ENCODE measurements around the gene GPX4.

The GPX4 gene

DNA sequence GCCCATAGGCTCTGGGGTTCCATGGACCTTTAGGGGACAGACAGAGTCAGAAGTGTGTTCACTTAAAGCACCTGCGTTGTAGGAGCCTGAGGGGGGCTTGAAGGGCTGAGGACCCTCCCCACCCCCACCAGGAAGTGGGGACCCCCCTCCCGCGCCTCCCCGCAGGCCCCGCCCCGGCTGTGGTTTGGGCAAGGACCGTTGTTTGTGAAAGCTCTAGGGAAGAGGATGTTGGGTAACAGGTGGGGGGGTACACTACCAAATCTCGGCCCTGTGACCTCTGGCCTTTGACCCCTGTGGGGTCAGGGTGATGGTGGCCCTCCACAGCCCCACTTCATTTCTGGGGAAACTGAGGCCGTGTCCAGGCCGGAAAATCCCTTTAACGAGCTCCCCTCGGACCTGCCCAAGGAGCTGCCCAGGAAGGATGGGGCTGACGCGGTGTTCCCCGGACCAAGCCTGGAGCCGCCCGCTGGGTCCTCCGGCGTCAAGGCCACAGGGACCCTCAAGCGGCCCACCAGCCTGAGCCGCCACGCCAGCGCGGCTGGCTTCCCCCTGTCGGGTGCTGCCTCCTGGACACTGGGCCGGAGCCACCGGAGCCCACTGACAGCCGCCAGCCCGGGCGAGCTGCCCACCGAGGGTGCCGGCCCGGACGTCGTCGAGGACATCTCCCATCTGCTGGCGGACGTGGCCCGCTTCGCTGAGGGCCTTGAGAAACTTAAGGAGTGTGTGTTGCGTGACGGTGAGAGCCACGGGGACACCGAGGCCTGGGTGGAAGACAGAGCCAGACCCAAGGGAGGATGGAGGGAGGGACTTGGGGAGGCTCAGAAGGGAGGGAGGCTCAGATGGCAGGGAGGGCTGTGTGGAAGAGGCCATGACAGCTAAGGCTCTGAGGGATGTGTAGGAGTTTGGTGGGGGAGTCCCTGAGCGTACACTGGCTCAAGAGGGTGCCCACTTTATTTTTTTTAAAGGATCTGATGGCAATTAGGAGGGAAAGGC is 35.5 kb upstream of the GPX4 start:
- DNase-seq = peak in 3 of 4 experiments; percentile 24 to 76 (median 67)

- peak in 2 of 4 experiments; percentile 56 to 72 for DNase-seq
Observed at GRCh38 chr19:1069009-1069779, 34.6 kb upstream of the GPX4 start.

GRCh38 chr19:1070576-1070930 is 33.2 kb upstream of the GPX4 start:
- DNase-seq = no peak

DNA sequence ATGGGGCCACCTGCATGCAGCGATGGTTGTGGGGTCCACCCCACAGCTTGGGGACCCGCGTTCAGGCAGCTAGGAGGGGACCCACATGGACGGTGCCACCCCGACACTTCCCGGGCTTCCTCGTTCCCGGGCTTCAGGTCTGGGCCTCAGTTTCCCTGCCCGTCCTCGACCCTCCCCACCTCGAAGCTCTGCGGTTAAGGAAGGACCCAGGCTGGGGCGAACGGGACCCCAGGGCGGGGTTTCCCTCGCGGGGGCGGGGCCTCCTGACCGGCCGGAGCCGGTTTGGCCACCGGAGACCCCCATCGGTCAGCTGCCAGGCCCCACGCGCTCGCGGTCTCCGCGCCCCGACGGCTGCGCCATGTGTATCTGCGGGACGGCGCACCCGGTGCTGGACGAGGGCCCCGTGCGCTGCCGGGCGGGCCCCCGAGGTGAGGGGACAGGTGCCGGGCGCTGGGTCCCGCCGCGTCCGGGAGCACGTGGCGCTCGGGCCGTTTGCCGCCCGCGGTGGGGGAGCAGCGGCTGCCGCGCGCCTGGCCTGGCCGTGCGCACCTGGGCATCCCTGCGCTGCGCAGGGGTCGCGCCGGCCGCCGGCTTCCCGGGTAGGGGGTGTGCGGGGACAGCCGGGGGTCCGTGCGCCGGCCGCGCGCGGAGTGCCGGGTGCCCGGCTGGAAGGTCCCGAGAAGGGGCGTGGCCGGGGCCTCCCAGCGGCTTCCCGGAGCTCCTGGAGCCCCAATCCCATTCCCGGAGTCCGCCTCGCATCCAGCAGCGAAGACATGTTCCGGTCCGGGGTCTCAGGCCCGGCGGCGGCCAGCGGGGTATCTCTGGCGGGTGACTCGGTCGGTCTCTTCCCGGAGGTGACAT is 32.6 kb upstream of the GPX4 start:
- DNase-seq = no peak

DNA sequence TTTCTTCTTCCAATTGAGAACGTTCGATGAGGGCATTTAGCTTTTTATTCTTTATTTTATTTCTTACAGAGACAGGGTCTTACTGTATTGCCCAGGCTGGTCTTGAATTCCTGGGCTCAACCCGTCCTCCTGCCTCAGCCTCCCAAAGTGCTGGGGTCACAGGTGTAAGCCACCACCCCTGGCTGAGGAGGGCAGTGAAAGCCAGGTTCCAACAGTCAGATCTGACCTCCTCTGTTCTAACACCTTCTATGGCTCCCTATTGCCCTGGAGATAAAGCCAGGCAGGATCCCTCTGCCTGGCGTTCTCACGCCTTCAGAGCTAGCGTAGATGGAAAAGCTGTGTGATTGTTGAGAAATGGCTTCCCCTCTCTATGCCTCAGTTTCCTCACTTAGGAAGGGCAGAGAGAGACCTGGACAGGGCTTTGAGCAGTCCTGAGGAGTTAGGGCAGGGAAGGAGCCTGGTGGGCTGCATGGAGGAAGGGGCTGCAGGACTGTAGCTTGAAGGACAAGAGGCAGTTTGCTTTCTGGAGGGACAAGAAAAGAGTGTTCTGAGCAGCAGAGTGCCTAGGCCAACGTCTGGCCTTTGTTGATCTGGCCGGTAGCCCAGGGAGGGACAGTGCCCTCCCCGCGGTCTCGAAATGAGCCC is 31.3 kb upstream of the GPX4 start:
- no peak for DNase-seq

GRCh38 chr19:1073063-1073955 is 30.5 kb upstream of the GPX4 start:
- DNase-seq = no peak

GRCh38 chr19:1073956-1074517 is 29.8 kb upstream of the GPX4 start:
- DNase-seq = no peak

DNA sequence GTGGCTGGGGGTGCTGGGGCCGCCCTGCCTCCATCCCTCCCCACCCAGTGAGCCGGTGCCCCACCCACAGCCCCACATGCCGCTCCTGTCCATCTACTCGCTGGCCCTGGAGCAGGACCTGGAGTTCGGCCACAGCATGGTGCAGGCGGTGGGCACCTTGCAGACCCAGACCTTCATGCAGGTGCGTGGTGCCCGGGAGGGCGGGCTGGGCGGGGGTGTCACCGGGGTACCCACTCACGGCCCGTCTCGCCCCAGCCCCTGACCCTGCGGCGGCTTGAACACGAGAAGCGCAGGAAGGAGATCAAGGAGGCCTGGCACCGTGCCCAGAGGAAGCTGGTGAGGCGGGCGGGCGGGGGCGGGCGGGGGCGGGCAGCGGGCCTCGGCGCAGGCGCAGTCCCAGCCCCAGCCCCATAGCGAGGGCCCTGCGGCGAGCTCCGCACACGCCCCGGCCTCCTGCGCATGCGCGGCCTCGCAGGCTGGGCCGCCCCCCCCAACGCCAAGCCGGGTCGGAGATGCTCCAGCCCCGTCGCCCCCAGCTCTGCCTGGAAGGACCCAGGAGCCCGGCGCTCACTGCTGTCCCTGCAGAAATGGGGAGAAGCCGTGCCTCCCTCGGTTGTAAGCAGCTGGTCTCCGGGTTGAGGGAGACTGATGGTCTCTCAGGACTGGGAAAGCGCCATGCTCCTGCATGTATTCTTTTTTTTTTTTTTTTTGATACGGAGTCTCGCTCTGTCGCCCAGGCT is 29.1 kb upstream of the GPX4 start:
- peak; percentile 79 to 97 (median 89) for DNase-seq

DNA sequence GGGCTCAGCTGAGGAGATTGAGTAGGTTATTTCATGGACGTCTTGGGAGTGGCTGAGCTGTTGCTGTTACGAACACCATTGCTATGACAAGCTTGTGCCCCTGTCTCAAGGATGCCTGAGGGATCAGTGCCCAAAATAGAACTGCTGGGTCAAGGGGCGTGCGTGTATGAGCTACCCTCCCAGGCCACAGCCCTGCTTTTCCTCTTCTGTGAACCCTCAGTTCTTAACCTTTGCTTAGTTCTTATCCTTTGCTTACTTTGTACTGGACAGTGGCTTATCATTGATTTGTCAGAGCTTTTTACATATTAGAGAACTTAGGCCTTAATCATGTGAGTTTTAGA is 27.8 kb upstream of the GPX4 start:
- no peak for DNase-seq

DNA sequence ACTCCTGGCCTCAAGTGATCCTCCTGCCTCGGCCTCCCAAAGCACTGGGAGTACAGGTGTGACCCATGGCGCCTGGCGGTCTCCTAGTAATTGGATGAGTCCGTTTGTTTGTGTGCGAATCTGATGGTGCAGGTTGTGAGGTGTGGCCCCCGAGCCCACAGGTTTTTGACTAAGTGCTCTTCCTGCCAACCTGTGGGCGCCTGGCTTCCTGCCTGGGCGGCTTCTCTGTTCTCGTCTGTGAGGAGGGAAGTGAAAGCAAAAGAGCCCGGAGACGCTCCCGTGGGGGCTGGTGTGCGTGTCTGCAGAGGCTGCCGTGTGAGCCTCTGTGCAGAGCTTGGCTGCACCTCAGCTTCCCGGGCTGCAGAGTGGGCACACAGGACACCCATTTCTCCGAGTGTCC is 26.8 kb upstream of the GPX4 start:
- DNase-seq = peak; percentile 73 to 90 (median 81)

GRCh38 chr19:1079566-1080111 is 24.2 kb upstream of the GPX4 start:
- DNase-seq = no peak

- DNase-seq = no peak
Observed at GRCh38 chr19:1080360-1081161, 23.2 kb upstream of the GPX4 start.

GRCh38 chr19:1081301-1082164 is 22.3 kb upstream of the GPX4 start:
- no peak for DNase-seq

DNA sequence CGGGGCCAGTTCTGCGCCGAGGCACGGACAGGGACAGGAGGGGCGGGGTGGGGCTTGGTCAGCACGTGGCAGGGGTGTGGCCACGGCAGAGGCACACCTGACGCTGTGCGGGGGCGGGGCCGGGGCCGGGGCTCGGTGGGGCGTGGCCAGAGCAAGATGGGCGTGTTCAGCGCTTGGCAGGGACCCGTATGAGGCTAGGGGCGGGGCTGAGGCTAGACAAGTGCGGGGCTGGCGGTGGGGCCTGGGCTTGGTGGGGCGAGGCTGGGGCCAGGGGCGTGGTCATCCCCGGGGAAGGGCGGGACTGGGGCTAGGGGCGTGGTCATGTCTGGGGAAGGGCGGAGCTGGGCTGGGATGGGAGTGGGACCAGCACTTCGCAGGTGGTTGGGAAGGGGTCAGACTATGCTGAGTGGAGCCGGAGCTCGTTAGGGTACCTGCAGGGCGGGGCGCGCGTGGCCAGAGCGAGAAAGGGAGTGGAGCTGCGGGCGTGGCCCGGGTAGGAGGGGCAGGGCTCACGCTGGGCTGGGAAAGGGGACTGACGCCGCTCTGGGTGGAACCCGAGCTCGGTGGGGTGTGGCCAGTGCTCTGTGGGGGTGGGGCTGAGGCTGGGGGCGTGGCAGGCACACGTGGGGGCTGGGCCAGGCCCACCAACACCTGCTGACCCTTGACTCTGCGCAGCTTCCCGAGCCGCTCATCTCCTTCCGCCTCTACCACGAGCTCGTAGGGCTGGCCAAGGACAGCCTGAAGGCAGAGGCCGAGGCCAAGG is 21.4 kb upstream of the GPX4 start:
- peak; percentile 37 to 70 (median 53) for DNase-seq

DNA sequence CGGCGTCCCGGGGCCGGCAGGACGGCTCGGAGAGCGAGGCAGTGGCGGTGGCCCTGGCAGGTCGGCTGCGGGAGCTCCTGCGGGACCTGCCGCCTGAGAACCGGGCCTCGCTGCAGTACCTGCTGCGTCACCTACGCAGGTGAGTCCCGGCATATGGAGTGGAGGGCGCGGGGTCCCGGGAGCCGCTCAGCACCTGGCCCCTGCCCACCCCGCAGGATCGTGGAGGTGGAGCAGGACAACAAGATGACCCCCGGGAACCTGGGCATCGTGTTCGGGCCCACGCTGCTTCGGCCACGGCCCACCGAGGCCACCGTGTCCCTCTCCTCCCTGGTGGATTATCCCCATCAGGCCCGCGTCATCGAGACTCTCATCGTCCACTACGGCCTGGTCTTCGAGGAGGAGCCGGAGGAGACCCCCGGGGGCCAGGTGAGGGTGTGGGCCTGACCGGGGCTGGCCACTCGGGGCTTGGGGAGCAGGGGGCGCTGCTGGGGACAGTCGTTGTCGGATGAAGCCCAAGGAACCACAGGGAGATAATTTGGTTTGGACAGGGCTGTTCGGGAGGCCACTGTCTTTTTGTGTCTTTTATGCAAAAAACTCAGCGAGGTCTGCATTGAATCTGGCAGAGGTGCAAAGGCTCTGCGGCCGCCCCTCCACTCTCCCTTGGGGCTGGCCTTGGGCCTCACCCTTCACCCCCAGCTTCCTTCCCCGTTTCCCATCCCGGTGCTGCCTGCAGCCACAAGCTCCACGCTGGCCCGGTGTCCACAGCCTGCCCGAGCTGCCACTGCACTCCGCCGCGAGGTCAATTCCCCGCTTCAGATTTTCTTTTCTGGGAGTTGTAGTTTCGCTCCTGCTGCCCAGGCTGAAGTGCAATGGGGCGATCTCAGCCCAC is 20.6 kb upstream of the GPX4 start:
- DNase-seq = no peak
